Loucy (cell line): ENCODE measurements around the gene C10orf105.

Source experiments
- H2AFZ ChIP-seq: fragments of 200-600 bp; sonication (generic); 2 replicates; pipeline ENCODE4 v1.6.0; 2016; ENCODE audit warnings: antibody characterized with exemption, mild to moderate bottlenecking, low read length, moderate library complexity
- H3F3A ChIP-seq: fragments of 200-600 bp; 2 replicates; pipeline ENCODE4 v1.6.0; 2016; ENCODE audit warnings: antibody characterized with exemption, low read depth, mild to moderate bottlenecking
- H3K27me3 ChIP-seq: fragments of 200-600 bp; sonication (generic); 2 replicates; pipeline ENCODE4 v1.6.1; 2014; ENCODE audit warnings: low read length, mild to moderate bottlenecking; ENCODE audit not compliant: insufficient read depth, poor library complexity, severe bottlenecking
- H3K36me3 ChIP-seq: fragments of 200-600 bp; sonication (generic); 2 replicates; pipeline ENCODE4 v1.6.1; 2016; ENCODE audit warnings: low read length; ENCODE audit not compliant: insufficient read depth
- H3K4me1 ChIP-seq: fragments of 200-600 bp; sonication (generic); 2 replicates; pipeline ENCODE4 v1.5.1; 2014; ENCODE audit warnings: low read length, mild to moderate bottlenecking; ENCODE audit not compliant: insufficient read depth, poor library complexity, severe bottlenecking
- H3K4me2 ChIP-seq: fragments of 200-600 bp; sonication (generic); 2 replicates; pipeline ENCODE4 v1.6.0; 2014; ENCODE audit warnings: antibody characterized with exemption, low read length, low read depth, mild to moderate bottlenecking; ENCODE audit not compliant: poor library complexity, severe bottlenecking
- H3K4me3 ChIP-seq: fragments of 200-600 bp; sonication (generic); 2 replicates; pipeline ENCODE4 v1.5.1; 2014; ENCODE audit warnings: low read length, mild to moderate bottlenecking, mixed read lengths; ENCODE audit not compliant: poor library complexity, severe bottlenecking
- H3K79me2 ChIP-seq: fragments of 200-600 bp; sonication (generic); 2 replicates; pipeline ENCODE4 v1.6.1; 2014; ENCODE audit warnings: low read length; ENCODE audit not compliant: insufficient read depth
- H3K9ac ChIP-seq: fragments of 200-600 bp; sonication (generic); 2 replicates; pipeline ENCODE4 v1.6.0; 2014; ENCODE audit warnings: mild to moderate bottlenecking, low read depth, low read length, moderate library complexity; ENCODE audit not compliant: poor library complexity, severe bottlenecking
- H3K9me2 ChIP-seq: fragments of 200-600 bp; sonication (generic); replicated peaks from 2 replicates; pipeline ENCODE4 v1.6.1; 2016; ENCODE audit warnings: low read depth, low read length, mixed read lengths
- H3K9me3 ChIP-seq: fragments of 200-600 bp; sonication (generic); 2 replicates; pipeline ENCODE4 v1.6.1; 2014; ENCODE audit warnings: mild to moderate bottlenecking, antibody characterized with exemption, low read length, low read depth; ENCODE audit not compliant: insufficient read depth
- H4K20me1 ChIP-seq: fragments of 200-600 bp; sonication (generic); 2 replicates; pipeline ENCODE4 v1.6.0; 2014; ENCODE audit warnings: antibody characterized with exemption, low read length, mild to moderate bottlenecking; ENCODE audit not compliant: insufficient read depth, poor library complexity, severe bottlenecking
- EZH2phosphoT487 ChIP-seq: fragments of 200-600 bp; IDR thresholded peaks from 2 replicates; pipeline ENCODE4 v1.6.1; 2018; ENCODE audit warnings: antibody characterized with exemption, mild to moderate bottlenecking, moderate library complexity, borderline replicate concordance
- TF ChIP-seq, protein P1 (sequence below): fragments of 200-600 bp; sonication (generic); conservative IDR thresholded peaks from 2 replicates; pipeline ENCODE4 v1.5.1; 2014; ENCODE audit warnings: mild to moderate bottlenecking, antibody characterized with exemption, low read length

C10orf105 gene

DNA sequence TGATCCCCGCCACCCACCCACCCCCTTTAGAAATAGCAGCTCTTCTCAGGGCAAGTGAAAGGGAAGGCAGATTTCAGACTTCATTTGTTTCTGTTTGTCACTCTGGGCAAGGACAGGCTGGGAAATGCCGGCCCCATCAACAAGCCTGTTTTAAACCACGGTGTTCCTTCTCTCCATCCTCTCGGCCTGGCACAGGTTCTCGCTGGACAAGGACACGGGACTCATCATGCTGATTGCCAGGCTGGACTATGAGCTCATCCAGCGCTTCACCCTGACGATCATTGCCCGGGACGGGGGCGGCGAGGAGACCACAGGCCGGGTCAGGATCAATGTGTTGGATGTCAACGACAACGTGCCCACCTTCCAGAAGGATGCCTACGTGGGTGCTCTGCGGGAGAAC is 42.3 kb downstream of the C10orf105 start:
- Histone ChIP-seq H3K36me3 (no peaks in the 10 kb centered on the region), H2AFZ (no peak overlapping the region), H3F3A (no peaks in the 10 kb centered on the region), H3K4me3 (no peak overlapping the region), H3K9me2 (no peaks in the 10 kb centered on the region), H3K9me3 (no peaks in the 10 kb centered on the region), H3K9ac (no peak overlapping the region), H4K20me1 (no peaks in the 10 kb centered on the region), H3K79me2 (no peaks in the 10 kb centered on the region), H3K27me3 (no peaks in the 10 kb centered on the region), H3K4me1 (no peaks in the 10 kb centered on the region), H3K4me2 (no peak overlapping the region)
- TF ChIP-seq EZH2phosphoT487, result no peak
- TF ChIP-seq, protein P1, sequence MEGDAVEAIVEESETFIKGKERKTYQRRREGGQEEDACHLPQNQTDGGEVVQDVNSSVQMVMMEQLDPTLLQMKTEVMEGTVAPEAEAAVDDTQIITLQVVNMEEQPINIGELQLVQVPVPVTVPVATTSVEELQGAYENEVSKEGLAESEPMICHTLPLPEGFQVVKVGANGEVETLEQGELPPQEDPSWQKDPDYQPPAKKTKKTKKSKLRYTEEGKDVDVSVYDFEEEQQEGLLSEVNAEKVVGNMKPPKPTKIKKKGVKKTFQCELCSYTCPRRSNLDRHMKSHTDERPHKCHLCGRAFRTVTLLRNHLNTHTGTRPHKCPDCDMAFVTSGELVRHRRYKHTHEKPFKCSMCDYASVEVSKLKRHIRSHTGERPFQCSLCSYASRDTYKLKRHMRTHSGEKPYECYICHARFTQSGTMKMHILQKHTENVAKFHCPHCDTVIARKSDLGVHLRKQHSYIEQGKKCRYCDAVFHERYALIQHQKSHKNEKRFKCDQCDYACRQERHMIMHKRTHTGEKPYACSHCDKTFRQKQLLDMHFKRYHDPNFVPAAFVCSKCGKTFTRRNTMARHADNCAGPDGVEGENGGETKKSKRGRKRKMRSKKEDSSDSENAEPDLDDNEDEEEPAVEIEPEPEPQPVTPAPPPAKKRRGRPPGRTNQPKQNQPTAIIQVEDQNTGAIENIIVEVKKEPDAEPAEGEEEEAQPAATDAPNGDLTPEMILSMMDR, result no peak

DNA sequence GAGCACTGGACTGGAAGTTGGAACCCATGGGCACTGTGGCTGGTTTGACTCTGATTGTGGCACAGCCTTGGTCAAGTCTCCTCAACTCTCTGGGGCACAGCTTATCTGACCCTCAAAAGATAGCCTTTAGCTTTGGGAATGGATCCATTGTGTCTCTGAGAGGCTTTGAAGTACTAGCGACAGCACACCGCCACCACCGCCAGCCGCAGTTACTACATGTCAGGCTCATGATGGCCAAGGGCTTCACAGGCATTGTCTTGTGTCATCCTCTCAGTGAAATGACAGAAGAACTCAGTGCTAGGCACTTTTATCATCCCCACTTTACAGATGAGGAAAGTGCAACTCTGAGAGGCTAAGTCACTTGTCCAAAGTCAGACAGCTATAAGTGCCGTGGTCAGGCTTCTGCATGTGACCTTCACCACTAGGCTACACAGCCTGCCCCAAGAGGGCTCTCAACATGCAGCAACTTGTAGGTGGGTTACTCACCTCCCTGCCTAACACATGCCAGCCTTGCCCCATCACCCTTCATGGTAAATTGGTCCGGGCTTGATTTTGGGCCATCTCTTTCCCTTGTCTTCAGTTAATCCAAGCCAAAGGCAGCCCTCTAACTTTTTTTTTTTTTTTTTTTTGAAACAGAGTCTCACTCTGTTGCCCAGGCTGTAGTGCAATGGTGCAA is 44.1 kb downstream of the C10orf105 start:
- Histone ChIP-seq H2AFZ (no peak overlapping the region), H3K9ac (no peak overlapping the region), H3K79me2 (no peaks in the 10 kb centered on the region), H3K27me3 (no peaks in the 10 kb centered on the region), H3K4me2 (no peak overlapping the region), H3K9me3 (no peaks in the 10 kb centered on the region), H3F3A (no peaks in the 10 kb centered on the region), H4K20me1 (no peaks in the 10 kb centered on the region), H3K4me1 (no peaks in the 10 kb centered on the region), H3K9me2 (no peaks in the 10 kb centered on the region), H3K4me3 (no peak overlapping the region), H3K36me3 (no peaks in the 10 kb centered on the region)
- TF ChIP-seq, protein P1, result no peak
- no peak for TF ChIP-seq EZH2phosphoT487

DNA sequence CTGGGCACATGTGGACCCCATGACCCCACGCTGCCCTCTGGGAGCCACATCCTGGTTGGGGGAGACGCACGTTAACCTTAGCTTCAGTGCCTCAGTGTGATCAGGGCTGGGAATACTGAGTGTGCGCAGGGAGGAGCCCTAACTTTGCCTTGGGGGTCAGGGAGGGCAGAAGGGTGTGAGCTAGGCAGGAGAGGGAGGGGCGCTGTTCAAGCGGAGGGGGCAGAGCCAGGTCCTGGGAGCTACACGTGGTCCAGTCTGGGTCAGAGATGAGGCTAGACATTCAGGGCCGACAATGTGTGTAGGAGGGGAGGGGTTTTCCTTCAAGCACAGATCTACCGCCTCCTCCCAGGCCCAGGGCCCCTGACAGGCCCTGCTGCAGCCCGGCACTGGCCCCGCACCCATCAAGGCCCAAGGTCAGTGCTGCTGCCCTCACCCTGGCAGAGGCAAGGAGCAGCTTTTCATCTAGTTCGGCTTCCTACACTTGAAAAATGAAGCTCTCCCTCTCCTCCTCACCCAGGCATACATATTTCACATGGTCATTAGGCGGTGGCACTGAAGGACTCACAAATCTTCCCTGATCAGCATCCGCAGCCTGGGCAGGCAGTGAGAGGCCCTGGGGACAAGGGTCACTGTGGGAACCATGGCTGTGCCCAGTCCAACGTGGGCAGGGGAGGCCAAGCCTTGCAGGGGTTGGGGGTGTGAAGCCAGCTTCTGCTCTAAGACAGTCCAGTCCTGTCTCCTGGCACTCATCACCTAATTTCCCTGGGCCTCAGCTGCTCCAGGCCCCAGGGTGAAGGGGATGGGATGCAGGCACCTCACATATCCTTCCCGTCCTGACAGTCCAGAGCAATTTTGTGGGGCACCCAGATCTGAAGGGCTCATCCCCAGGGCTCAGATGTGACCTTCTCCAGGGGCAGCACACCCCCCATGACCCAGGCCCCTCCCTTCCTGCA is 47.3 kb downstream of the C10orf105 start:
- Histone ChIP-seq H3K9me3 (no peaks in the 10 kb centered on the region), H3K4me2 (no peak overlapping the region), H3K4me3 (no peak overlapping the region), H4K20me1 (no peaks in the 10 kb centered on the region), H2AFZ (no peak overlapping the region), H3F3A (no peaks in the 10 kb centered on the region), H3K79me2 (no peaks in the 10 kb centered on the region), H3K9me2 (no peaks in the 10 kb centered on the region), H3K27me3 (no peaks in the 10 kb centered on the region), H3K4me1 (peaks cover 3% of the 10 kb centered on the region), H3K9ac (no peak overlapping the region), H3K36me3 (no peaks in the 10 kb centered on the region)
- TF ChIP-seq, protein P1, result no peak
- no peak for TF ChIP-seq EZH2phosphoT487
